SK-N-SH (cell line): Measurements from ENCODE around the gene ITSN2. TPM values are rescaled to one million over a fixed set of nuclear protein-coding genes. Genes with fewer than 3 reads are reported as not detected.

Source experiments
- CTCF ChIA-PET: fragments of 300-600, 350-600 bp; formaldehyde crosslinking; extraction: SDS; loops from one replicate; lab custom pipeline; 2021; lab: Yijun Ruan, JAX
- POLR2A ChIA-PET: fragments of 350-600 bp; sonication (Branson Sonifier 250); formaldehyde crosslinking; extraction: SDS; loops from one replicate; lab custom pipeline; 2020; ENCODE audit warnings: antibody characterized with exemption, inconsistent platforms; lab: Yijun Ruan, JAX
- DNase-seq: peaks from one replicate; pipeline ENCODE4 v3.0.0; 2012
- H2AFZ ChIP-seq: fragments of 200-600 bp; sonication (generic); 2 replicates; pipeline ENCODE4 v1.8.1; 2016; ENCODE audit warnings: antibody characterized with exemption, mild to moderate bottlenecking, low read depth
- H3F3A ChIP-seq: fragments of 200-600 bp; sonication (generic); replicated peaks from 2 replicates; pipeline ENCODE3; 2016; ENCODE audit warnings: antibody characterized with exemption, mild to moderate bottlenecking; ENCODE audit not compliant: insufficient read depth
- H3K27ac ChIP-seq, 2 experiments: fragments of 200-500 bp in 1 of 2; fragments of 200-600 bp in 1 of 2; sonication (Bioruptor generic) in 1 of 2; sonication (generic), shearing (Covaris generic) in 1 of 2; 2 replicates each; pipeline versions ENCODE4 v1.5.1 to v1.6.1; 2014 to 2016; ENCODE audit warnings: low read depth in 2 of 2, inconsistent platforms in 1 of 2, low read length in 1 of 2, mild to moderate bottlenecking in 1 of 2, mixed read lengths in 1 of 2
- H3K27me3 ChIP-seq: fragments of 200-600 bp; sonication (generic), shearing (Covaris generic); 2 replicates; pipeline ENCODE4 v1.6.1; 2016; ENCODE audit warnings: mixed run types; ENCODE audit not compliant: insufficient read depth
- H3K36me3 ChIP-seq, 2 experiments: fragments of 200-500 bp in 1 of 2; fragments of 200-600 bp in 1 of 2; sonication (Bioruptor generic) in 1 of 2; sonication (generic) in 1 of 2; replicated peaks in 1 of 2; 2 replicates each; pipeline versions ENCODE3 to v1.5.1; 2014 to 2016; ENCODE audit warnings: low read length in 1 of 2, mild to moderate bottlenecking in 1 of 2; ENCODE audit not compliant: insufficient read depth in 2 of 2, control insufficient read depth in 1 of 2
- H3K4me1 ChIP-seq, 2 experiments: fragments of 200-500 bp in 1 of 2; fragments of 200-600 bp in 1 of 2; sonication (Bioruptor generic) in 1 of 2; sonication (generic), shearing (Covaris generic) in 1 of 2; 2 replicates each; pipeline versions ENCODE4 v1.5.1 to v1.6.1; 2014 to 2016; ENCODE audit warnings: low read depth in 1 of 2, low read length in 1 of 2, mixed run types in 1 of 2; ENCODE audit not compliant: insufficient read depth in 2 of 2, control insufficient read depth in 1 of 2
- H3K4me2 ChIP-seq: fragments of 200-600 bp; sonication (generic), shearing (Covaris generic); 2 replicates; pipeline ENCODE4 v1.6.1; 2017; ENCODE audit warnings: mixed run types
- H3K4me3 ChIP-seq, 2 experiments: fragments of 200-500 bp in 1 of 2; fragments of 200-600 bp in 1 of 2; sonication (Bioruptor generic) in 1 of 2; sonication (generic), shearing (Covaris generic) in 1 of 2; 2 replicates each; pipeline versions ENCODE4 v1.5.1 to v1.8.1; 2014 to 2016; ENCODE audit warnings: low read depth in 2 of 2, inconsistent platforms in 1 of 2, low read length in 1 of 2, mild to moderate bottlenecking in 1 of 2, mixed read lengths in 1 of 2, moderate library complexity in 1 of 2
- H3K79me2 ChIP-seq: fragments of 200-600 bp; sonication (generic); 2 replicates; pipeline ENCODE4 v1.8.1; 2017; ENCODE audit warnings: mild to moderate bottlenecking; ENCODE audit not compliant: insufficient read depth
- H3K9ac ChIP-seq: fragments of 200-600 bp; sonication (generic); 2 replicates; pipeline ENCODE4 v1.6.1; 2017; ENCODE audit warnings: mixed run types
- H3K9me2 ChIP-seq: fragments of 200-600 bp; sonication (generic); 2 replicates; pipeline ENCODE4 v1.6.1; 2017; ENCODE audit warnings: mixed run types
- H3K9me3 ChIP-seq: fragments of 200-600 bp; sonication (generic); 2 replicates; pipeline ENCODE4 v1.6.1; 2017; ENCODE audit warnings: mixed run types, mild to moderate bottlenecking, moderate library complexity
- H4K20me1 ChIP-seq: fragments of 200-600 bp; sonication (generic); 2 replicates; pipeline ENCODE4 v1.6.1; 2017; ENCODE audit warnings: mild to moderate bottlenecking, mixed run types; ENCODE audit not compliant: insufficient read depth
- ELF1 ChIP-seq: IDR thresholded peaks from 2 replicates; pipeline ENCODE4 v1.4.0; 2012
- EP300 ChIP-seq, 2 experiments: IDR thresholded peaks; 2 replicates each; pipeline versions ENCODE4 v1.4.0 to v1.6.1; 2012; ENCODE audit warnings: borderline replicate concordance in 1 of 2, low read depth in 1 of 2, low read length in 1 of 2
- FOSL2 ChIP-seq: IDR thresholded peaks from 2 replicates; pipeline ENCODE4 v1.4.0; 2012; ENCODE audit warnings: low read depth, mild to moderate bottlenecking, moderate library complexity, borderline replicate concordance
- FOXJ3 ChIP-seq: sonication (generic); formaldehyde crosslinking; IDR thresholded peaks from 2 replicates; pipeline ENCODE4 v1.5.1; 2020; ENCODE audit warnings: mild to moderate bottlenecking, missing genetic modification reagents
- FOXM1 ChIP-seq: IDR thresholded peaks from 2 replicates; pipeline ENCODE4 v1.4.0; 2012; ENCODE audit warnings: low read depth, mild to moderate bottlenecking
- GATA2 ChIP-seq: sonication (generic); formaldehyde crosslinking; IDR thresholded peaks from 2 replicates; pipeline ENCODE4 v1.5.0; 2020; ENCODE audit warnings: mild to moderate bottlenecking, missing genetic modification reagents
- JUND ChIP-seq: IDR thresholded peaks from 2 replicates; pipeline ENCODE4 v1.4.0; 2012
- MEF2A ChIP-seq: IDR thresholded peaks from 2 replicates; pipeline ENCODE4 v1.4.0; 2012; ENCODE audit warnings: low read depth, borderline replicate concordance
- MXI1 ChIP-seq: IDR thresholded peaks from 2 replicates; pipeline ENCODE4 v1.6.1; 2012; ENCODE audit warnings: mild to moderate bottlenecking, low read depth, low read length, improper control_type of control experiment
- NFIC ChIP-seq: IDR thresholded peaks from 2 replicates; pipeline ENCODE4 v1.4.0; 2012; ENCODE audit warnings: borderline replicate concordance
- RAD21 ChIP-seq: IDR thresholded peaks from 2 replicates; pipeline ENCODE4 v1.6.1; 2012; ENCODE audit warnings: mild to moderate bottlenecking, low read length
- RFX5 ChIP-seq: IDR thresholded peaks from 2 replicates; pipeline ENCODE4 v1.6.1; 2012; ENCODE audit warnings: mild to moderate bottlenecking, improper control_type of control experiment, low read length
- RXRA ChIP-seq: IDR thresholded peaks from 2 replicates; pipeline ENCODE4 v1.4.0; 2012; ENCODE audit warnings: low read depth, mild to moderate bottlenecking, borderline replicate concordance
- TCF12 ChIP-seq: IDR thresholded peaks from 2 replicates; pipeline ENCODE4 v1.4.0; 2012
- YY1 ChIP-seq: IDR thresholded peaks from 2 replicates; pipeline ENCODE4 v1.4.0; 2012; ENCODE audit warnings: low read depth, mild to moderate bottlenecking
- WGBS: methylation state at CpG from one replicate; pipeline ENCODE4 v1.1.6; 2017; ENCODE audit warnings: low lambda C conversion rate; 5-methylcytosine and 5-hydroxymethylcytosine counted together
- polyA plus RNA-seq, 3 experiments: library from polyadenylated mRNA; depleted of rRNA; stranded (reverse); fragments of >200 nt; gene quantifications; 2 replicates each; pipeline ENCODE4 v1.2.3, GENCODE V29; 2012
- TF ChIP-seq, protein P1 (sequence below): fragments of 200-600 bp; sonication (generic); IDR thresholded peaks from 2 replicates; pipeline ENCODE4 v1.6.1; 2017; ENCODE audit warnings: antibody characterized with exemption, mild to moderate bottlenecking, moderate library complexity
- TF ChIP-seq, protein P2 (sequence below): fragments of 150-350 bp; IDR thresholded peaks from 2 replicates; pipeline ENCODE4 v1.6.1; 2017; ENCODE audit warnings: antibody characterized with exemption, low read length, low read depth, borderline replicate concordance
- TF ChIP-seq, protein P3 (sequence below): fragments of 150-350 bp; IDR thresholded peaks from 2 replicates; pipeline ENCODE4 v1.6.1; 2016; ENCODE audit warnings: mild to moderate bottlenecking, low read depth, low read length
- TF ChIP-seq, protein P4 (sequence below): IDR thresholded peaks from 2 replicates; pipeline ENCODE4 v1.4.0; 2012; ENCODE audit warnings: low read depth, borderline replicate concordance
- TF ChIP-seq, protein P5 (sequence below): IDR thresholded peaks from 2 replicates; pipeline ENCODE4; 2012

The ITSN2 gene
- polyA plus RNA-seq, 1 of the 3 experiments (the other 2 are of a cell fraction): 11.9 TPM

DNA sequence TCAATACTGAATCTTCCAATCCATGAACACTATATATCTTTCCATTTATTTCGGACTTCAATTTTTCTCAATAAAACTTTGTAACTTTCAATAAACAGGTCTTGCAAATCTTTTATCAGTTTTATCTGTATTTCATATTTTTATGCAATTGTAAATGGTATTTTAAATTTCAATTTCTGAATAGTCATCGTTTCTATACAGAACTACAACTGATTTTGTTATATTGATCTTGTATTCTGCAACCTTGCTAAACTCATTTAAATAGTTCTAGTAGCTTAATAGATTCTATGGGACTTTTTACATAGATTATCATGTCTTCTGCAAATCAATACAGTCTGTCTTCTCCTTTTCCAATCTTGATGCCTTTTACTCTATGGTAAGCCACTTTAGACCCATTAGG lies 95.1 kb downstream of the ITSN2 start:
- no peak overlapping the region for H3K9ac ChIP-seq
- DNase-seq: no peak
- no peaks in the 10 kb centered on the region for H3K9me2 ChIP-seq
- 98% methylated on average over 2 of the region's 2 CpGs for WGBS
- H3K4me2 ChIP-seq: no peak overlapping the region
- no peak overlapping the region for H2AFZ ChIP-seq
- TF ChIP-seq, protein P1, sequence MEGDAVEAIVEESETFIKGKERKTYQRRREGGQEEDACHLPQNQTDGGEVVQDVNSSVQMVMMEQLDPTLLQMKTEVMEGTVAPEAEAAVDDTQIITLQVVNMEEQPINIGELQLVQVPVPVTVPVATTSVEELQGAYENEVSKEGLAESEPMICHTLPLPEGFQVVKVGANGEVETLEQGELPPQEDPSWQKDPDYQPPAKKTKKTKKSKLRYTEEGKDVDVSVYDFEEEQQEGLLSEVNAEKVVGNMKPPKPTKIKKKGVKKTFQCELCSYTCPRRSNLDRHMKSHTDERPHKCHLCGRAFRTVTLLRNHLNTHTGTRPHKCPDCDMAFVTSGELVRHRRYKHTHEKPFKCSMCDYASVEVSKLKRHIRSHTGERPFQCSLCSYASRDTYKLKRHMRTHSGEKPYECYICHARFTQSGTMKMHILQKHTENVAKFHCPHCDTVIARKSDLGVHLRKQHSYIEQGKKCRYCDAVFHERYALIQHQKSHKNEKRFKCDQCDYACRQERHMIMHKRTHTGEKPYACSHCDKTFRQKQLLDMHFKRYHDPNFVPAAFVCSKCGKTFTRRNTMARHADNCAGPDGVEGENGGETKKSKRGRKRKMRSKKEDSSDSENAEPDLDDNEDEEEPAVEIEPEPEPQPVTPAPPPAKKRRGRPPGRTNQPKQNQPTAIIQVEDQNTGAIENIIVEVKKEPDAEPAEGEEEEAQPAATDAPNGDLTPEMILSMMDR: no peak
- TF ChIP-seq MEF2A (no peak), FOXM1 (no peak), MXI1 (no peak), YY1 (no peak), FOXJ3 (CRISPR knock-in tag) (no peak), ELF1 (no peak), EP300 (IDR thresholded peaks at IDR 0.05; ENCODE audit: borderline replicate concordance in 1 of 2, low read depth in 1 of 2, low read length in 1 of 2) (no peak)
- TF ChIP-seq, protein P2, sequence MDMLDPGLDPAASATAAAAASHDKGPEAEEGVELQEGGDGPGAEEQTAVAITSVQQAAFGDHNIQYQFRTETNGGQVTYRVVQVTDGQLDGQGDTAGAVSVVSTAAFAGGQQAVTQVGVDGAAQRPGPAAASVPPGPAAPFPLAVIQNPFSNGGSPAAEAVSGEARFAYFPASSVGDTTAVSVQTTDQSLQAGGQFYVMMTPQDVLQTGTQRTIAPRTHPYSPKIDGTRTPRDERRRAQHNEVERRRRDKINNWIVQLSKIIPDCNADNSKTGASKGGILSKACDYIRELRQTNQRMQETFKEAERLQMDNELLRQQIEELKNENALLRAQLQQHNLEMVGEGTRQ: no peak
- TF ChIP-seq, protein P3, sequence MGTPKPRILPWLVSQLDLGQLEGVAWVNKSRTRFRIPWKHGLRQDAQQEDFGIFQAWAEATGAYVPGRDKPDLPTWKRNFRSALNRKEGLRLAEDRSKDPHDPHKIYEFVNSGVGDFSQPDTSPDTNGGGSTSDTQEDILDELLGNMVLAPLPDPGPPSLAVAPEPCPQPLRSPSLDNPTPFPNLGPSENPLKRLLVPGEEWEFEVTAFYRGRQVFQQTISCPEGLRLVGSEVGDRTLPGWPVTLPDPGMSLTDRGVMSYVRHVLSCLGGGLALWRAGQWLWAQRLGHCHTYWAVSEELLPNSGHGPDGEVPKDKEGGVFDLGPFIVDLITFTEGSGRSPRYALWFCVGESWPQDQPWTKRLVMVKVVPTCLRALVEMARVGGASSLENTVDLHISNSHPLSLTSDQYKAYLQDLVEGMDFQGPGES: no peak
- TF ChIP-seq, protein P4, sequence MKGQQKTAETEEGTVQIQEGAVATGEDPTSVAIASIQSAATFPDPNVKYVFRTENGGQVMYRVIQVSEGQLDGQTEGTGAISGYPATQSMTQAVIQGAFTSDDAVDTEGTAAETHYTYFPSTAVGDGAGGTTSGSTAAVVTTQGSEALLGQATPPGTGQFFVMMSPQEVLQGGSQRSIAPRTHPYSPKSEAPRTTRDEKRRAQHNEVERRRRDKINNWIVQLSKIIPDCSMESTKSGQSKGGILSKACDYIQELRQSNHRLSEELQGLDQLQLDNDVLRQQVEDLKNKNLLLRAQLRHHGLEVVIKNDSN: no peak
- H3K9me3 ChIP-seq: no peaks in the 10 kb centered on the region
- ChIA-PET CTCF (no interaction called here), POLR2A (no interaction called here)
- no peak overlapping the region for H3K27ac ChIP-seq
- no peaks in the 10 kb centered on the region for H4K20me1 ChIP-seq
- H3K27me3 ChIP-seq: no peaks in the 10 kb centered on the region
- peaks cover 4% of the 10 kb centered on the region for H3F3A ChIP-seq
- no peaks in the 10 kb centered on the region for H3K79me2 ChIP-seq
- no peak overlapping the region for H3K4me3 ChIP-seq
- H3K36me3 ChIP-seq: peaks cover 30 to 39% of the 10 kb centered on the region in 2 experiments
- H3K4me1 ChIP-seq: peaks cover 0 to 3% of the 10 kb centered on the region in 2 experiments; a peak in 2 of 4 replicates

DNA sequence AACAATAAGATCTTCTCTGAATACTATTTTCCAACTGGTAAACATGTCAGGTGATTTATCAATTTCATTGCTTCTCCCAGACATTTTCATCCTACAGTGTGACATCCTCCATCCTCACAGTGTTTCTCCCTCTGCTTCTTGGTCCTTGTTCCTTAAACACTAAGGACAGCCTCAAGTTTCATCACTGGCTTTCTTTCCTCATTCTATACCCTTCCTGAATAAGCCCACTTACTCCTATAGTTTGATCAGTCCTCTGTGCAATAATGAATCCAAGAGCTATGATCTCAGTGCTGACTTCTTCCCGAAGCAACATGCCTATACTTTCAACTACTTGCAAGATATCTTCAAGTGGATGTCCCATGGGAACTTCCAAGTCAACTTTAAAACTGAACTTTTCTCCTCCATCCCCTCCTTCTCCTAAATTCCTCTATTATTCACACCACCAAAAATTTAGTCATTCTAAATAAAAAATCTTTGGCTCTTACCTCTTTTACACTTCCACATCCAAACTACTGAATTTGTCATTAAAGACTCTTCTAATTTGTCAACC lies 97.8 kb downstream of the ITSN2 start:
- no peak overlapping the region for H2AFZ ChIP-seq
- no peak overlapping the region for H3K9ac ChIP-seq
- no peaks in the 10 kb centered on the region for H3K79me2 ChIP-seq
- peaks cover 0 to 3% of the 10 kb centered on the region in 2 experiments; a peak in 2 of 4 replicates for H3K4me1 ChIP-seq
- whole genome bisulfite sequencing: 89% methylated on average over 1 of the region's 1 CpG
- H4K20me1 ChIP-seq: no peaks in the 10 kb centered on the region
- no peak overlapping the region for H3K4me3 ChIP-seq
- H3K9me2 ChIP-seq: no peaks in the 10 kb centered on the region
- no peaks in the 10 kb centered on the region for H3K9me3 ChIP-seq
- ChIA-PET POLR2A (no interaction called here), CTCF (interaction anchor here (0.6 kb wide), 1 partner anchor 396 kb away, joined by 3 read pairs; no protein-coding TSS in a partner anchor)
- no peak overlapping the region; the same call in 1 of the 2 replicates for H3K4me2 ChIP-seq
- H3K36me3 ChIP-seq: peaks cover 25 to 45% of the 10 kb centered on the region in 2 experiments
- H3K27ac ChIP-seq: no peak overlapping the region
- H3K27me3 ChIP-seq: no peaks in the 10 kb centered on the region
- H3F3A ChIP-seq: peaks cover 4% of the 10 kb centered on the region
- DNase-seq: no peak
- TF ChIP-seq RFX5 (no peak), EP300 (IDR thresholded peaks at IDR 0.05; ENCODE audit: borderline replicate concordance in 1 of 2, low read depth in 1 of 2, low read length in 1 of 2) (no peak), TCF12 (no peak), RXRA (no peak), RAD21 (no peak), NFIC (no peak), FOXM1 (no peak), GATA2 (CRISPR knock-in tag) (no peak), FOSL2 (no peak), JUND (no peak)
- TF ChIP-seq, protein P4: no peak
- TF ChIP-seq, protein P5, sequence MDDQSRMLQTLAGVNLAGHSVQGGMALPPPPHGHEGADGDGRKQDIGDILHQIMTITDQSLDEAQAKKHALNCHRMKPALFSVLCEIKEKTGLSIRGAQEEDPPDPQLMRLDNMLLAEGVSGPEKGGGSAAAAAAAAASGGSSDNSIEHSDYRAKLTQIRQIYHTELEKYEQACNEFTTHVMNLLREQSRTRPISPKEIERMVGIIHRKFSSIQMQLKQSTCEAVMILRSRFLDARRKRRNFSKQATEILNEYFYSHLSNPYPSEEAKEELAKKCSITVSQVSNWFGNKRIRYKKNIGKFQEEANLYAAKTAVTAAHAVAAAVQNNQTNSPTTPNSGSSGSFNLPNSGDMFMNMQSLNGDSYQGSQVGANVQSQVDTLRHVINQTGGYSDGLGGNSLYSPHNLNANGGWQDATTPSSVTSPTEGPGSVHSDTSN: no peak
- TF ChIP-seq, protein P3: no peak
